ENCODE data around the gene CLDN14.

CLDN14 gene

DNA sequence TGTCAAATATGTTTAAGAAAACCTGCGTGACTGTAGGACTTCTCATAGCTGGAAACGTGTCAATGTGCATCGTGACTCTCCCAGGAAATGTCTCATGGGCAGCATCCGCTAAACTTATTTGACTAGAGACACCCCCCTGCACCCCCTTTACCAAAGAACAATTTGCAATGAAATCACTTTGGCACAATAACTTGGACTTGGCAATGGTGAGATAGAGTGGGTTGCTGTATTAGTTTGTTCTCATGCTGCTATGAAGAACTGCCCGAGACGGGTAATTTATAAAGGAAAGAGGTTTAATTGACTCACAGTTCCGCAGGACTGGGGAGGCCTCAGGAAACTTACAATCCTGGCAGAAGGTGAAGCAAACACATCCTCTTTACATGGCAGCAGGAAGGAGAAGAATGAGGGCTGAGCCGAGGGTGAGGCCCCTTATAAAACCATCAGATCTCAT lies 13.8 kb downstream of the CLDN14 start:
- no peak for DNase-seq

DNA sequence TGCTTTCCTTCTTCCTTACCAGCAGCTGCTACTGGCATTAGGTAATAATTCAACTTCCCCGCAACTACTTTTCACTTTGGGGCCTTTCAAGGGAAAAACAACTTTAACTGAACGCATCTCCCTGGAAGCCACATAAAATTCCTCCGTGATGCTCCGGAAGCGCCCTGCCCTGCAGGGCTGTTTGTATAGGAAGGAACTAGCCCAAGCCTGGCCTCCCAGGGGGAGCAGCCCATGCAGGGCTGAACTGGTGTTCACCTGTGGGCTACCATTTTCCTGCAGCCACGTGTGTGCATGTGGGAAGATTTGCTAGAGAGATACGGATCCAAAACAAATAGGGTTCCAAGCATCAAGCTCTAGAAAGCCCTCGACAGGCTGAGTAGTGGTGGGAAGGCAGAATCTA lies 14.4 kb downstream of the CLDN14 start:
- peak; percentile 22 for DNase-seq

DNA sequence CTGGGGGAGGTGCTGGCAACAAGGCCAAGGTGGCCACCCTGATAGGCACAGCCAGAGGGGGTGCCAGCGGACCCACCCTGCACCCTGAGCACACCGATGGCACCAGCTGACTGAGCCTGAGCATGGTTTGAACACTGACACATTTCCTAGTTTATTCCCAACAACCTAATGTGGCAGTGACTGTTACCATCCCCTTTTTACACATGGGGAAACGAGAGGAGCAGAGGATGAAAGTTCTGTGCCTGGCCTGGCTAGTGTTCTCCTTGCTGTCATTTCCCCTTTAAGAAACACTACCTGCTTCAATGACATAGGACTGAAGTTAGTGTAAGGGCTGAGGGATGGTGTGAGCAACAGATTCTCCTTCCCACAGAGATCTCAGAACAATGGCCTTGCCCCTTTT lies 15.3 kb downstream of the CLDN14 start:
- no peak for DNase-seq

DNA sequence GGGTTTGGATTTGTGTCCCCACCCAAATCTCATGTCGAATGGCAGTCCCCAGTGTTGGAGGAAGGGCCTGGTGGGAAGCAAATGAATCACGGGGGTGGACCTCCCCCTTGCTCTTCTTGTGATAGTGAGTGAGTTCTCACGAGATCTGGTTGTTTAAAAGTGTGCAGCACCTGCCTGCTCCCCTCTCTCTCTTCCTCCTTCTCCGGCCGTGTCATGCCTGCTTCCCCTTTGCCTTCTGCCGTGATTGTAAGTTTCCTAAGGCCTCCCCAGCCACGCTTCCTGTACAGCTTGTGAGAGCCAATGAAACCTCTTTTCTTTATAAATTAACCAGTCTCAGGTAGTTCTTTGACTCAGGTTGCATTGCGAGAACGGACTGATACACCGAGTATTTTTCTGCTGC lies 15.9 kb downstream of the CLDN14 start:
- DNase-seq = no peak

DNA sequence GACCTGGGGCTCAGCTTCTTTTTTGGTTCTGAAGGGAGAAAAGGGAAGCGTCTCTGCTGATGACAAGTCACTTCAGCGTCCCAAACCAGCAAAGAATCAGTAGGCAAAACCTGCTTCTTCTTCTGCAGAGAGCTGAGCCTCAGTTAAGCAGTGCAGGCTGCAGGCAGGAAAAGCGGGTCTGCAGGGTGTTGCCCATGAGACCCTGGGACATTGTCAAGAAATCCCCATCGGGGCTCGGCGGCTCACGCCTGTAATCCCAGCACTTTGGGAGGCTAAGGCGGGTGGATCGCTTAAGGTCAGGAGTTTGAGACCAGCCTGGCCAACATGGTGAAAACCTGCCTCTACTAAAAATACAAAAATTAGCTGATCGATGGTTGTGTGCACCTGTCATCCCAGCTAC lies 16.7 kb downstream of the CLDN14 start:
- no peak for DNase-seq

DNA sequence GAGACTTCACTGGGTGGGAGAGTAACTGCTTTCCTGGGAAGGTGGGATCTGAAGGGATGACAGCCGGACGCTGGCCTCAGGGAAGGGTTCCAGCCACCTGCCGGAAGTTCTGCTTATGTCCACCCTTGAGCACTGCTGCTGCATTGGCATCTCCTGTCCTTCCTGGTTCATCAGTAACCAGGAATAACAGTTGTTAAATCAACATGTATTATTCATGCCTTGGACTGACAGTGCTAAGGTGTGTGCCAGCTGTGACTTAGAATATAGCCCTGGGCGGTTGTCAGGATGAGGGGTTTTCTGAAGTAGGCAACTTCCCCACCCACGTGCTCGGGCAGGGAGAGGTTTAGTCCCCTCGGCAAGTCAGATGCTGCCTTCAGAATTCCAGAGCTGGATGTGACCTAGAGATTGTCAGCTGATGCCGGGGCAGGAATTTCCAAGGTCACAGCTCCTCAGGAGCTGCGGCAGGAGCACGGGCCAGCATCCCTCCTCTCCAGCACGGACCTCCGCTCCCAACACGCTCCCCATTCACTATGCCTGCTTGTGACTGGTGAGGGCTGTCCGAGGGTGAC lies 17.9 kb downstream of the CLDN14 start:
- peak; percentile 38 for DNase-seq

DNA sequence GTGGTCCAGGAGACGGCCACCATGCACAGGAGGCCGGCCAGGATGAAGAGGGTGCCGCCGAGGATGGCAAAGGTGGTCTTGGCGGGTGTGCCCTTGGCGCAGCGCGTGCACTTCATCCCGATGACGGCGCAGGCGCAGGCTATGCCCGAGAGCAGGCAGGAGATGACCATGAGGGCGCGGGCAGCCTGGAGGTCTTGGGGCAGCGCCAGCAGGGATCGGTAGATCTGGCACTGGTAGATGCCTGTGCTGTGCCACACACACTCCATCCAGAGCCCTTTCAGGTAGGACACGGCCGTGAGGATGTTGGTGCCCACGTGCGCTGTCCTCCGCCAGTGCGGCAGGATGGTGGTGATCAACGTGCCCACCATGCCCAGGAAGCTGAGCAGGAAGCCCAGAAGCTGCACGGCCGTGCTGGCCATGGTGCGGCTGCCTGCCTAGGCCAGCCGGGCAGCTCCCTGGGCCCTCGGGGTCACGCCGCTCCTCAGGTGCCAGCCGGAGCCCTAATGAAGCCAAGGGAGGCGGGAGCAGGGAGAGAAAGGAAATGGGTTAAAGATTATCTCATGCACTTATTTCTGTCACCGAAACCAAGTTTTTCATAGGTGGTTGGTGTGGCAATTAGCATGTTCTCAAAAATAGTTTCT lies 18.5 kb downstream of the CLDN14 start:
- no peak for DNase-seq

DNA sequence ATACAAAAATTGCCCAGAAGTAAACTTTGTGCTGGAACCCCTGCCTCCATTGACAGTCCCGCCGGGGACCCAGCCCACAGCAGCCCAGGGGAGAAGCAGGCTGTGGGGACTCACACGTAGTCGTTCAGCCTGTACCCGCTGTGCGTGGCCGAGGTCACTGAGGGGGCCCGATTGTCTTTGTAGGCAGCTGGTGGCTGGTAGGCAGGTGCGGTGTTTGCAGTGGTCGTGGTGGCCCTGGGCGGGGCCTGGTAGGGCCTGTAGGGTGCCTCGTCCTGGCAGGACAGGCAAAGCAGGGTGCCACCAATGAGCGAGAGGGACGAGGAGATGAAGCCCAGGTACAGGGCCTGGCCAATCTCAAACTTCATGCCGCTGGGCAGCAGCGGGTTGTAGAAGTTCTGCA lies 19.1 kb downstream of the CLDN14 start:
- DNase-seq = no peak

DNA sequence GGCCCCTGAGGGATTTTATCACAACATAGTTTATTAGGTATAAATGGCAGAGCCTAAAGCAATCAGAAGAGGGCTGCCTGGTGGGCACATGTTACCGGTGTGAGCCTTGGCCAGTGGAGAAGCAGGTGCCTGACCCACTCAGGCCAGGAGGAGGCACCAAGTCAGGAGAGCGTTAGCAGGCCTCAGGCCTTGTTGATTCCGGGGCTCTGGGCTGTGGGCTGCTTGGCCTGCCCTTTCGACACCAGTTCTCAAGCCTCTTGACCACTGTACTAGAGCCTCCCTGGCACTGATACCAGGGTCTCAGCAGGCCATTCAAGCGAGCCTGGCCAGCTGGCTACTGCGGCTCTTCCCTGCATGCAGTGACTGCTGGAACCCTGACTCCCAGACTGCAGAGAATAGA lies 20.8 kb downstream of the CLDN14 start:
- no peak for DNase-seq

DNA sequence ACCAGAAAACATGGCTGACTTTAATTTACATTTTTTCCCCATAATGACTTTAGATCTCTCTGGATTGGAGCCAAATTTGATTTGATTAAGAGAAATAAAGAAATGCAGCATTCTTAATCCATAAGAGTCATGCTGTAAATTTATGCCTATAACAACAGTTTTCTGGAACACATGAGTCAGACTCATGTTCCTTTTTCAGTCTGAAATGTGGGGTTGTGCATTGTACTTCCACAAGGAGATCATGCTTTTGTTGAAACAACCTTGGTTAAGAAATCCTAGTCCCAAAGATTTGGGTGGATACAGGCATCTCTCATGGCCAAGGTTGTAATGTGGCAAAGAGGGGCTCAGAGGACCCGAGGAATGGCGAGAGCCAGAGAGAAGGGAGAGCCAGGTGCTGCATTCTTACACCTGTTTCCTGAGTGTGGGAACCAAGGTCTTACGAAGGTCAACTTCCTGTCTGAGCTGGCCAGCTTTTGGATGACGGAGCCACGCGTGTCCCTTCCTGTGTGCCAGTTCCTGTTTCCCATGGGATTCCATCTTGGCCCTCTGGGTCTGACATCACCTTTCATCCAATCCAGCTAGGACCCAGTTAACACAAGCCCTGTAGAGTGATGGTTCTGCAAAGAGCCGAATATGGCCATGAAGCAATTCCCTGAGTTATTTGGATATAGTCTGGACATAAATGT lies 23.1 kb downstream of the CLDN14 start:
- no peak for DNase-seq

DNA sequence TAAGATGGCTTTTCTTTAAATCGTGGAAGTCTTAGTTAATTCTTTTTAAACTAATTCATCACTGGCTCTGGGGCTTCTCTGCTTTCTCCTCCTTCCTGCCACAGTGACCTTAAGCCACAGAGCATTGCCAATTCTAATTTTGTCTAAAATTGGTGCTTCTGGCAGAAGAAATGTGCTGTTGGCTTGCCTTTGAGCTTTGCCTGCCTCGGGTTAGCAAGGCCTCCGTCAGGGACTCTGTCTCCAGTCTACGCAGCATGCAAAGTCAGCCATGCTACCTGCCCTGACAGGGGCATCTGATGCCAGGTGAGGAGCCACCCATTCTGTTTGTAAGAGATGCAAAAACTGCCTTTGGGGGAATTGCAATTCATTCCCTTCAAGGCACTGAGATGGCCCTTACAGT lies 25.2 kb downstream of the CLDN14 start:
- DNase-seq = no peak

DNA sequence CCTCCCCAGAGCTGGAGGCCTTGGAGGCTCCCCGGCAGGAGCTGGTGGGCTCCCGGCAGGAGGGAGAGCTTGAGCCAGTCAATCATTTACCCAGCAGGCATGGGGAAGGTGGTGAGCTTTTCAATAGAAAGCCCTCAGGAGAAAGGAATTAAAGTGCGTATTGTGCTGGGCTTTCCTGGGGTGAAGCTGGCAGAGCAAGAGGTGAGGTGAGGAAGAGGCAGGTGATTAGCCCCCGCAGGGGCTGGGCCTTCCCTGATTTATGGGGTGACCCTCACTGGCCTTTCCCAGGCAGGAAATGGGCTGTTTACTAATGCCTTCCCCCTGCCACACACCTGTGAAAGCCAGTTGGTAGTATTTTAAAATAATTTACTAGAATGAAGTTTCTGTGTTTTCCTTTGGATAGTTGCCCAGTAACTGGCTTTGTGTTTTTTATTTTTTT lies 25.8 kb downstream of the CLDN14 start:
- DNase-seq = no peak

DNA sequence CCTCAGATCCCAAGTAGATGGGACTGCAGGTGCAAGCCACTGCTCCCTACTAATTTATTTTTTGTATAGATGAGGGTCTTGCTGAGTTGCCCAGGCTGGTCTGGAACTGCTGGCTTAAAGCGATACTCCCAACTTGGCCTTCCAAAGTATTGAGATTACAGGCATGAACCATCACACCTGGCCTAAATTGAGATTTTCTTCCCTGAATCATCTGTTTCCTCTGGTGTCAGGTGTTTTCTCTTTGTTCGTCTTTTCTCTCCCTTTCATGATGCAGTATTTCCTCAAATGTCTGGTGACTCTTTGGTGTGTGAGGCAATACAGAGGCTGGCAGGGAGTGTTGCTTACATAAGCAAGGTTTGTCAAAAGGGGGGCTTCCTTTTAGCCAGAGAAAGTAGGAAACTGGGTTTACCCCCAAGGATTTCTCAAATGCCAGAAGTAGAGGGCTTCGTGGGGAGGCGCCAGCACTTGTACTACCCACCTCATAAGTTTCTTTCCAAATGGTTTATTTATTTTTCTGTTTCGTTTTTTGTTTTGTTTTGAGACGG lies 27.6 kb downstream of the CLDN14 start:
- DNase-seq = no peak

DNA sequence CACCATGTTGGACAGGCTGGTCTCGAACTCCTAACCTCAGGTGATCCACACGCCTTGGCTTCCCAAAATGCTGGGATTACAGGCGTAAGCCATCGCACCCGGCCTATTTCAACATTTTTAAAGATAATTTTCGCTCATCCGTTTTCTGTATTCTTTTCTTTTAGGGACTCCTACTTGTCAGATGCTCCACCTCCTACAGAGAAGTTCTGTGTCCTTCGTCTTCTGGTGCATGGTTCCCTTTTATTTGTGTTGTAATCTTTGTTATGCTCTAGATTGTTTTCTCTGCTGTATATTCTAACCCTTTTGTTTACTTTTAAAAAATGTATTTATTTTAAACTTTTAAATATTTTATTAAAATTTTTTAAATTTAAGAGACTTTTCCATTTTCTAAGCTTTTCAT lies 28.4 kb downstream of the CLDN14 start:
- DNase-seq = no peak

DNA sequence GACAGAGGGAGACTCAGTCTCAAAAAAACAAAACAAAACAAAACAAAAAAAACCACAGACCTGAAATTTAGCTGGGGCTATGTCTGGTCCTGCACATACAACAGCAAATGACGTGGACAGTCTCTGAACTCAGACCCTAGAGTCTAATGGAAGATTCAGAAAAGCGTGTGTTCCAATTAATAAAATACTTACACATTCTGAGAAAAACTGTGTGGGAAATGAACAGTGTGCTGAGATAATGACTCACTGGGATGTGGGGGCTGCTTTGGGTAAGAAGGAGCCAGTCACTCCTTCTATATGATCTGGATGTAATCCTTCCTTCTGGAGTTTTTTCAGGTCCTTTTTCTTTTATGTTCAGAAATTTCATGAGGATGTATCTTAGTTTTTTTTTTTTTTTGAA lies 29.4 kb downstream of the CLDN14 start:
- no peak for DNase-seq

DNA sequence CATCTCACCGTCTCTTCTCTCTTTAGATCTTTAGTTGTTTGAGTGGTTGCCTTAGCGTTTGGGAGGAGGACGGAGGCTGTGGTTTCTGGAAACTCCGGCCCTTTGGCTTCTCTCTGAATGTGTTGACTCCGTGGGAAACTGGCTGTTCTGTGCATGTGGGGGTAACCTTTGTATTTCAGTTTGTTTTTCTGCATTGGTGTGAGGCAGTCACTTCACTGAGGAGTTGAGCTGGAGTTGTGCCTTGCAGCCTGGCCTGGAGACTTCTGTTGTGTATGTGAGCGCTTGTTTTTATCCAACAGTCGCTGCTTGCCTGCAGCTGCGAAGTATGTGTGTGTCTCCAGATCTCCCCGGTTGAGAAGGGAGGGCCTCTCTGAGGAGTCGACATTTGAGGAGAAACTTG lies 33.6 kb downstream of the CLDN14 start:
- DNase-seq = no peak

DNA sequence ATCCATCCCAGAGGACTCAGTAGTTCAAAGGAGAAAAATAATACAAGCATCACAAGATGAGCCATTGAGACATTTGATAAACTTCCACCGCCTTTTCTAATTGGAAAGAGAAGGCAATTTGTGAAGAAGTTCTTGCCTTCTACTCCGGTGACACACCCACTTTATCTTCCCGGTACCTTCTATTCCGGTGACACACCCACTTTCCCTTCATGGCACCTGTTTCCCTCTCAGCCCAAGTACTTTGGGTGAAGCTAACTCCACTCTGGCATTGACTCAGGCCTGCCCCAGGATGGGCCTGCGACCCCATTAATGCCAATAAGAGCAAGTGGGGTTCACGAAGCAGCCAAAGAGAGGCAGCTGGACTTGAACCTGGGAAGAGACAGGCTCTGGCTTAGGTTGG lies 38.2 kb downstream of the CLDN14 start:
- DNase-seq = no peak

DNA sequence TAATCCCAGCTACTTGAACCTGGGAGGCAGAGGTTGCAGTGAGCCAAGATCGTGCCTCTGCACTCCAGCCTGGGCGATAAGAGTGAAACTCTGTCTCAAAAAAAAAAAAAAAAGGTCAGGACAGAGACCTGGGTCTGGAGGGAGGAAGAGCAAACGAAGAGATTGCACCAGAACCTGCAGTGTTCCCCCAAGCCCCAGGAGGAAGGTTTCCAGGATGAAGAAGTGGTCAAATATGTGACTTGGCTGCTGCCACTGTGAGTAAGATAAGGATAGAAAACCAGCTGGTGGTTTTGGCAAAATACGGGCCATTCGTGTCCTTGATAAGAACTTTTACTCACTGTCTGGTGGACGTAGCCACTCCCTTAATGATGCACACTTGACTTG lies 42.2 kb downstream of the CLDN14 start:
- no peak for DNase-seq

DNA sequence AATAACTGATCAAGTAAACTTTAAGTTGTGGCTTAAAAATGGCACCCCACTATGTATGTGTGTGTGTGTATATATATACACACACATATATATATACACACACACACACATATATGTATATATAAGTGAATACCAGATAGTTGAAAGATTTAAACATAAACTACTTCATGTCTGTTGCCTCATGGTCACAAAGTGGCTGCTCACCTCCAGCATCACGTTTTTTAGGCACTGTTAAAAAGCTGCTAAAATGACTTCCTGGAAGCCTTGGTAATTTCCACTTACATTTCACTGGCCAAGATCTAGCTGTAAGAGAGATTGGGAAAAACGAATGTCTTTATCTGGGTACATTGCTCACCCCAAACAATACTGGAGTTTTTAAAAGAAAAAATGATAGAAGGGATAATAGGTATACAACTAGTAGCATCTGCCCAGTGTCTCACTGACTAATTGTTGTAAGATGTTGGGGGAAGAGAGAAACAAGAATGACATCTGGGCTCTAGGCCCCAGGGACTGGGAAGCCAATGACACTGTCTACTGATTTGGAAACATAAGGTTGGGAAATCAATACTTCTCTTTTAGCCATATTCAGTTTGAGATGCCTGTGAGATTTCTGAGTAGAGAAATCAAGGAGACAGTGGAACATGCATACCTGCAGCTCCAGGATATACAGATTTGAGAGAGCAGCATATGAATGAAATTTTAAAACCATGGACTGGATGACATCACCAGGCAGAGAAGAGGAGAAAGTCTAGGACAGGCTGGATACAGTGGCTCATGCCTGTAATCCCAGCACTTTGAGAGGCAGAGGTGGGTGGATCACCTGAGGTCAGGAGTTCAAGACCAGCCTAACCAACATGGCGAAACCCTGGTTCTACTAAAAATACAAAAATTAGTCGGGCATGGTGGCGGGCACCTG lies 42.8 kb downstream of the CLDN14 start:
- DNase-seq = no peak

DNA sequence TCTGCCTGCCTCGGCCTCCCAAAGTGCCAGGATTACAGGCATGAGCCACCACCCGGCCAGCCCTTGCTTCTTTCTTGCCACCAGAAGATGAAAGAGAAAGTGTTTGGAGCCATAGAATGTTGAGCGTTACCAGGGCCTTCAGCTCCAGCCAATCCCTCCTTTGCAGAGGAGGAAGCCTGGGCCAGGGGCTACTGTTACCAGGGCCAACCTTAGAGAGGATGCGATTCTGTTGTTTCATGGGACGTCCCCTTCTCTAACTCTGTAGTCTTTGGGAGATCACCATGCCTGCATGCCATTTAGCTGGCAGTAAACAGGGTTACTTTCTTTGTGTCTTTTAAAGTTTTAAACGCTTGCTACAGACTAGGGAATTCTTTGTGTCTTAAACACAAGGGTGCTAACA lies 45.8 kb downstream of the CLDN14 start:
- no peak for DNase-seq

DNA sequence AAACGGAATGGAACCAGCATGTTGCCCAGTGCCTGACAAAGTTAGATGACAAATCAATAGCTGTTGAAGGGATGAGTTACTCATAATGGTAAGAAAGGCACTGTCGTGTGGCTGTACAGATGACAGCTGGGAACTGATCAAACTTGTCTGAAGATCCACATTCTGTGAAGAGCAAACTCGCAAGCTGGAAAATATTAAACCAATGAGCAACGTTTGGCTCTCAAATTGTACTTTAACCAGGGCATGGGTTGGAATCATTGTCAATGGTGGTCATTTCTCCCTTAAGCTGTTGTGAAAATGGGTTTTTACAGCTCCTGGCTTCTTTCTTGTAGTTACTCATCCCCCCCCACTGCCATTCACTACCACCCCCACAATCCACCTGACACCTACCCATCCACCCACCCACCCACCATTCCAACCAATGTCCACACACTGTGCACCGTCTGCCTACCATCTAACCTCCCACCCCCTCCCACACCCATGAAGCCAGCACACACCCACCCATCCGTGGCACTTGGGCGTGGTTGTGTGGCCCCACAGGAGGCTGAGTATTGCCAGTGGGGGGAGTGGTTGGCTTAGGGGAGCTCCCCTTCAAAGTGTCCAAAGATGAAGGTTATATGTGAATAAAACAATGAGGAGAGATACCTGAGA lies 46.7 kb downstream of the CLDN14 start:
- DNase-seq = no peak

DNA sequence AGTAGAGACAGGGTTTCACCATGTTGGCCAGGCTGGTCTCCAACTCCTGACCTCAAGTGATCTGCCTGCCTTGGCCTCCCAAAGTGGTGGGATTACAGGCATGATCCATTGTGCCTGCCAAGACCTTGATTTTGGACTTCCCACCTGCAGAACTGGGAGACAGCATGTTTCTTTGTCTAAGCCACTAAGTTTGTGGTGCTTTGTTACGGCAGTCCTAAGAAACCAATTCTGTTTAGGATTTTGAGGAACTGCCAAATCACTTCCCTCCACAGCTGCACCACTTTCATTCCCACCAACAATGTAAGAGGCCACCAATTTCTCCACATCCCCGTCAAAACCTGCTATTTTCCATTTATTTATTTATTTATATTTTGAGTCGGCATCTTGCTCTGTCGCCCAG lies 48.7 kb downstream of the CLDN14 start:
- DNase-seq = no peak

DNA sequence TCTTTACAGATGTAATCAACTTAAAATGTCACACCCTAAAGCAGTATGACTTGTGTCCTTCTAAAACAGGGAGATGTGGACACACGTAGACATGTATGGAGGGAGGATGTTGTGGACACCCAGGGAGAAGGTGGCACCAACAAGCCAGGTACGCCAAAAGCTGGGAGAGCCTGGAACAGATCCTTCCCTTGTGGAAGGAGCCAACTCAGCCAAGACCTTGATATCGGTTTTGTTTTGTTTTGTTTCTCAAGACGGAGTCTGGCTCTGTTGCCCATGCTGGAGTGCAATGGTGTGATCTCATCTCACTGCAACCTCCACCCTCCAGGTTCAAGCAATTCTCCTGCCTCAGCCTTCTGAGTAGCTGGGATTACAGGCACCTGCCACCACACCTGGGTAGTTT lies 49.1 kb downstream of the CLDN14 start:
- DNase-seq = no peak

Measured in eye (tissue), 1 donor.